Neural progenitor cell (in vitro differentiated cells): ENCODE measurements around the gene RBM28. TPM values are rescaled to one million over a fixed set of nuclear protein-coding genes. Genes with fewer than 3 reads are reported as not detected.

Source experiments
- DNase-seq: peaks from one replicate; pipeline ENCODE4 v3.0.0-alpha.2; 2016; ENCODE audit warnings: low spot score
- H2AFZ ChIP-seq: fragments of 200-600 bp; sonication (generic); replicated peaks from 2 replicates; pipeline ENCODE4 v1.6.1; 2016; ENCODE audit warnings: antibody characterized with exemption
- H3F3A ChIP-seq: fragments of 200-600 bp; sonication (generic); 2 replicates; pipeline ENCODE4 v1.6.1; 2016; ENCODE audit warnings: antibody characterized with exemption, low read depth
- H3K27ac ChIP-seq: fragments of 200-600 bp; sonication (generic); 2 replicates; pipeline ENCODE4 v1.5.1; 2016; ENCODE audit warnings: mild to moderate bottlenecking
- H3K27me3 ChIP-seq: fragments of 200-600 bp; sonication (generic); 2 replicates; pipeline ENCODE4 v1.6.1; 2016; ENCODE audit warnings: mild to moderate bottlenecking, moderate library complexity
- H3K36me3 ChIP-seq: fragments of 200-600 bp; sonication (generic); 2 replicates; pipeline ENCODE4 v1.5.1; 2016
- H3K4me1 ChIP-seq: fragments of 200-600 bp; sonication (generic); 2 replicates; pipeline ENCODE4 v1.6.1; 2016; ENCODE audit warnings: mixed run types
- H3K4me2 ChIP-seq: fragments of 200-600 bp; sonication (generic); 2 replicates; pipeline ENCODE4 v1.6.1; 2016
- H3K4me3 ChIP-seq: fragments of 200-600 bp; sonication (generic); 2 replicates; pipeline ENCODE4 v1.5.1; 2016
- H3K79me2 ChIP-seq: fragments of 200-600 bp; sonication (generic); 2 replicates; pipeline ENCODE4 v1.6.1; 2016; ENCODE audit warnings: low read depth
- H3K9ac ChIP-seq: fragments of 200-600 bp; sonication (generic); 2 replicates; pipeline ENCODE4 v1.6.1; 2016
- H3K9me3 ChIP-seq: fragments of 200-600 bp; sonication (generic); 2 replicates; pipeline ENCODE4 v1.5.1; 2016; ENCODE audit warnings: low read depth
- H4K20me1 ChIP-seq: fragments of 200-600 bp; sonication (generic); 2 replicates; pipeline ENCODE4 v1.6.1; 2016; ENCODE audit warnings: low read depth
- H3K27ac Mint-ChIP-seq: 3 replicates; pipeline ENCODE4 v1.8.0; 2021; ENCODE audit warnings: mixed read lengths
- H3K27me3 Mint-ChIP-seq: 2 replicates; pipeline ENCODE4 v1.8.0; 2022; ENCODE audit warnings: low read depth, mild to moderate bottlenecking, inconsistent platforms, moderate library complexity, mixed read lengths; ENCODE audit not compliant: insufficient read depth
- H3K36me3 Mint-ChIP-seq: 3 replicates; pipeline ENCODE4 v1.8.0; 2021; ENCODE audit warnings: mixed read lengths
- H3K4me1 Mint-ChIP-seq: 3 replicates; pipeline ENCODE4 v1.8.0; 2021; ENCODE audit warnings: mixed read lengths
- H3K4me3 Mint-ChIP-seq: 3 replicates; pipeline ENCODE4 v1.8.0; 2021; ENCODE audit warnings: mild to moderate bottlenecking, moderate library complexity, mixed read lengths
- H3K9me3 Mint-ChIP-seq: 3 replicates; pipeline ENCODE4 v1.8.0; 2020; ENCODE audit warnings: mixed read lengths
- EZH2 ChIP-seq: fragments of 200-600 bp; sonication (generic); IDR thresholded peaks from 2 replicates; pipeline ENCODE4 v1.6.1; 2017; ENCODE audit warnings: antibody characterized with exemption, mild to moderate bottlenecking, moderate library complexity
- EZH2phosphoT487 ChIP-seq: fragments of 200-600 bp; sonication (generic); IDR thresholded peaks from 2 replicates; pipeline ENCODE4 v1.6.1; 2017; ENCODE audit warnings: antibody characterized with exemption
- total RNA-seq: library from RNA; depleted of rRNA; stranded (reverse); fragments of >200 nt; gene quantifications from 2 replicates; pipeline ENCODE4 v1.2.3, GENCODE V29; 2015; ENCODE audit warnings: low replicate concordance
- TF ChIP-seq, protein P1 (sequence below): fragments of 200-600 bp; sonication (generic); IDR thresholded peaks from 2 replicates; pipeline ENCODE4 v1.5.1; 2017; ENCODE audit warnings: antibody characterized with exemption, mild to moderate bottlenecking

The RBM28 gene
- total RNA-seq, 1 donor from 2014 or later = 33.5 TPM

DNA sequence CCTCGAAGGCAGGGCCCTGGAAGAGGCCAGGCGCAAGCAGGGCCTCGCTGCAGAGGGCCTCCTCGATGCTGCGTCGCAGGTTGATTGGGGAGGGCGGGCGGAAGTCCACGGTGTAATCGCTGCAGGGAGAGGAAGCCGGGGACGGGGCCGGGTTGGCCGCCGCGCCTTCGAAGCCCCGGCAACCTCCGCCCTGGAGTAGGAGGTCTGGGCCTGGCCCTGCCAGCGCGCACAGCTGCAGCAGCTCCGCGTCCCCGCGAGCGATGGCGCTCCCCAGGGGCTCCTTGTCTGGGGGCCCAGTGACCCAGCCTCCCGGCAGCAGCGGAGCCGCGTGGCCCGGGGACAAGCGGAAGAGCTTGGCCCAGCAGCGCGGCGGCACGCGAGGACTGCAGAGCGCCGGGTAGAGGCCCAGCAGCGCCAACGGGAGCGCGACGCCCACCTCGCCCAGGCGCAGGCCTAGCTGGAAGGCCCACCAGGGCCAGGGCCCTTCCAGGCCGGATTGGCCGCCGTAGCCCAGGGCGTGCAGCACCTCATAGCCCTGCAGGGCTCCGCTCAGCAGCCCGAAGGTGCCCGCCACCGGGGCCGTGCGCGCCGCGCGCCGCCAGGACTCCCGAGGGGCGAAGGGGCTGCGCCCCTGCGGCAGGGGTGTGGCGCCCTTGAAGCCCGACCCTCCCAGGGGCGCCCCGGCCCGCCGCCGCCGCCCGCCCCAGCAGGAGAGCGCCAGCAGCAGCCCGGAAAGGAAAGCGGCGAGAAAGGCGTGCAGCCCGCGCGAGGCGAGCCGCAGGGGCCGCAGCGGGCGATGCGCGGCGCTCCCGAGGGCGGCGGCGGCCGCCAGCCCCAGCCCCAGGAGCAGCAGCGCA, 7.8 kb upstream of the RBM28 start:
- no peaks in the 10 kb centered on the region for H3K9me3 Mint-ChIP-seq
- H3K4me1 Mint-ChIP-seq = peaks cover 27% of the 10 kb centered on the region
- H4K20me1 ChIP-seq = no peaks in the 10 kb centered on the region
- no peak overlapping the region for H3K9ac ChIP-seq
- H3K27ac Mint-ChIP-seq = no peak overlapping the region
- no peak overlapping the region for H3K4me2 ChIP-seq
- TF ChIP-seq EZH2 = no peak
- TF ChIP-seq, protein P1, sequence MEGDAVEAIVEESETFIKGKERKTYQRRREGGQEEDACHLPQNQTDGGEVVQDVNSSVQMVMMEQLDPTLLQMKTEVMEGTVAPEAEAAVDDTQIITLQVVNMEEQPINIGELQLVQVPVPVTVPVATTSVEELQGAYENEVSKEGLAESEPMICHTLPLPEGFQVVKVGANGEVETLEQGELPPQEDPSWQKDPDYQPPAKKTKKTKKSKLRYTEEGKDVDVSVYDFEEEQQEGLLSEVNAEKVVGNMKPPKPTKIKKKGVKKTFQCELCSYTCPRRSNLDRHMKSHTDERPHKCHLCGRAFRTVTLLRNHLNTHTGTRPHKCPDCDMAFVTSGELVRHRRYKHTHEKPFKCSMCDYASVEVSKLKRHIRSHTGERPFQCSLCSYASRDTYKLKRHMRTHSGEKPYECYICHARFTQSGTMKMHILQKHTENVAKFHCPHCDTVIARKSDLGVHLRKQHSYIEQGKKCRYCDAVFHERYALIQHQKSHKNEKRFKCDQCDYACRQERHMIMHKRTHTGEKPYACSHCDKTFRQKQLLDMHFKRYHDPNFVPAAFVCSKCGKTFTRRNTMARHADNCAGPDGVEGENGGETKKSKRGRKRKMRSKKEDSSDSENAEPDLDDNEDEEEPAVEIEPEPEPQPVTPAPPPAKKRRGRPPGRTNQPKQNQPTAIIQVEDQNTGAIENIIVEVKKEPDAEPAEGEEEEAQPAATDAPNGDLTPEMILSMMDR = no peak
- no peak for TF ChIP-seq EZH2phosphoT487
- H3K4me1 ChIP-seq = peaks cover 5% of the 10 kb centered on the region
- H3K27me3 ChIP-seq = peaks cover 93% of the 10 kb centered on the region
- no peaks in the 10 kb centered on the region for H3K9me3 ChIP-seq
- no peaks in the 10 kb centered on the region for H3K36me3 Mint-ChIP-seq
- H3F3A ChIP-seq = no peaks in the 10 kb centered on the region
- H3K4me3 ChIP-seq = no peak overlapping the region
- no peaks in the 10 kb centered on the region for H3K36me3 ChIP-seq
- H3K27me3 Mint-ChIP-seq = peaks cover 22% of the 10 kb centered on the region
- no peak overlapping the region for H2AFZ ChIP-seq
- no peaks in the 10 kb centered on the region for H3K79me2 ChIP-seq
- no peak overlapping the region for H3K27ac ChIP-seq
- no peak for DNase-seq
- H3K4me3 Mint-ChIP-seq = no peak overlapping the region

DNA sequence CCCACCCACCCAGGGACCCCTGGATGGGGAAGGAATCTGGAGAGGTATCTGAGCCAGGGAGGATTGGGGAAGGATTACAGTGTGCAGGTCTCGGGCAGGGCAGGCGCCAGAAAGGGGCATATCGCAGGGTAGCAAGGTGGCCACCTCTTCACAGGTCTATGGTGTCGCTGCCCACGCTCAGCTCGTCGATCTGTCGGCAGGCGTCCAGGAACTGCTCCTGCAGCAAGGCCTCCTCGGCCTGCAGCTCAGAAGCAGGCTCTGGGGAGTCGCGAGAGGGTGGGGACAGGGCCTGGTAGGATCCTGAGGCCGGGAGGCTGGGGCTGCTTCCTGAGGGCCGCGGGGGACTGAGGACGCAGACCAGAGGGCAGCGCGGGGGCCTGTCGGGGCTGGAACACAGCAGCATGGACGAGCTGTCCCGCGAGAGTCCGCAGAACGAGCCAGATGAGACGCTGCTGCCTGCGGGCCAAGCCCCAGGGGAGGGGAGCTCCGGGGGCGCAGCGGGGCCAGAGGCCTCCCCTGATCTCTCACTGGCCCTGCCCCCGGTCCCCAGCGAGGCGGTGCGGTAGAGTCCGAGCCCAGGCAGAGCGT, 7.1 kb upstream of the RBM28 start:
- H3K4me1 Mint-ChIP-seq = peaks cover 23% of the 10 kb centered on the region
- H2AFZ ChIP-seq = no peak overlapping the region
- no peak for DNase-seq
- no peak overlapping the region for H3K4me3 Mint-ChIP-seq
- peaks cover 86% of the 10 kb centered on the region for H3K27me3 ChIP-seq
- no peak overlapping the region for H3K9ac ChIP-seq
- TF ChIP-seq, protein P1 = no peak
- TF ChIP-seq EZH2 = peak; percentile 18
- H3K9me3 ChIP-seq = no peaks in the 10 kb centered on the region
- H3K27ac Mint-ChIP-seq = no peak overlapping the region
- no peaks in the 10 kb centered on the region for H4K20me1 ChIP-seq
- H3K4me1 ChIP-seq = peaks cover 5% of the 10 kb centered on the region
- no peaks in the 10 kb centered on the region for H3K36me3 Mint-ChIP-seq
- H3K4me3 ChIP-seq = no peak overlapping the region
- peaks cover 20% of the 10 kb centered on the region for H3K27me3 Mint-ChIP-seq
- H3K79me2 ChIP-seq = no peaks in the 10 kb centered on the region
- no peaks in the 10 kb centered on the region for H3K9me3 Mint-ChIP-seq
- H3F3A ChIP-seq = no peaks in the 10 kb centered on the region
- no peaks in the 10 kb centered on the region for H3K36me3 ChIP-seq
- H3K4me2 ChIP-seq = no peak overlapping the region
- no peak overlapping the region for H3K27ac ChIP-seq

DNA sequence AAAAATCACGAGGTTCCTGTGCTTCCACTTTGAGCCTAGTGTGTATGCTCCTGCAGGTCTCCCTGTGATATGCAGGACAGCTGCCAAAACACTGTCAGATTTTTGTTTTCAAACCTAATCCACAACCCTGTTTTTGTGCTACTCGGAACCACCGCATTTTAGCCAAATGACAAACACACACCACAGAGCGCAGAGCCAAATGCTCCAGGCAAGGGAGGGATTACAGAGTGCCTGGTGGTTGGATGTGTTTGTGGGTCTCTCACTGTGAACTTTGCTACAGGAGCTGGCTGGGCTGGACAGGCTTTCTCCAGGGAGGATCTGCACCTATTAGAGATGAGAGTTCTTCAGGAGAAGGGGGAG, 5.7 kb upstream of the RBM28 start:
- Mint-ChIP-seq H3K9me3 (no peaks in the 10 kb centered on the region), H3K4me1 (peaks cover 20% of the 10 kb centered on the region), H3K27ac (no peak overlapping the region), H3K4me3 (no peak overlapping the region), H3K36me3 (no peaks in the 10 kb centered on the region), H3K27me3 (peaks cover 15% of the 10 kb centered on the region)
- H2AFZ ChIP-seq = no peak overlapping the region
- H4K20me1 ChIP-seq = no peaks in the 10 kb centered on the region
- H3K4me2 ChIP-seq = no peak overlapping the region
- TF ChIP-seq EZH2 (no peak), EZH2phosphoT487 (no peak)
- TF ChIP-seq, protein P1 = no peak
- no peak for DNase-seq
- no peaks in the 10 kb centered on the region for H3K9me3 ChIP-seq
- H3K9ac ChIP-seq = no peak overlapping the region
- peaks cover 72% of the 10 kb centered on the region for H3K27me3 ChIP-seq
- no peaks in the 10 kb centered on the region for H3K79me2 ChIP-seq
- no peak overlapping the region for H3K27ac ChIP-seq
- H3K4me1 ChIP-seq = peaks cover 5% of the 10 kb centered on the region
- no peaks in the 10 kb centered on the region for H3K36me3 ChIP-seq
- no peak overlapping the region for H3K4me3 ChIP-seq
- H3F3A ChIP-seq = no peaks in the 10 kb centered on the region
